HG03280 (cell line): ENCODE measurements around the gene NYAP1.
"Not testable (repeated sequence)": the region's sequence is repeated elsewhere in the genome, so short reads cannot be mapped to it uniquely, and the experiment has no call there.

Source experiments
- ATAC-seq: cut with Tn5 transposase; IDR thresholded peaks from one replicate; pipeline ENCODE4 v1.9.1; 2021; ENCODE audit warnings: mild to moderate bottlenecking, moderate library complexity; ENCODE audit not compliant: unreplicated experiment

The NYAP1 gene

GRCh38 chr7:100483722-100484672, at the start of gene NYAP1:
TSS of gene NYAP1 (plus strand) at chr7:100483927. CDS start at chr7:100485312, 1,385 bp downstream.
- peak; percentile 4 for ATAC-seq

- ATAC-seq: no peak
Observed at GRCh38 chr7:100434297-100435144, 49.2 kb upstream of the NYAP1 start.

DNA sequence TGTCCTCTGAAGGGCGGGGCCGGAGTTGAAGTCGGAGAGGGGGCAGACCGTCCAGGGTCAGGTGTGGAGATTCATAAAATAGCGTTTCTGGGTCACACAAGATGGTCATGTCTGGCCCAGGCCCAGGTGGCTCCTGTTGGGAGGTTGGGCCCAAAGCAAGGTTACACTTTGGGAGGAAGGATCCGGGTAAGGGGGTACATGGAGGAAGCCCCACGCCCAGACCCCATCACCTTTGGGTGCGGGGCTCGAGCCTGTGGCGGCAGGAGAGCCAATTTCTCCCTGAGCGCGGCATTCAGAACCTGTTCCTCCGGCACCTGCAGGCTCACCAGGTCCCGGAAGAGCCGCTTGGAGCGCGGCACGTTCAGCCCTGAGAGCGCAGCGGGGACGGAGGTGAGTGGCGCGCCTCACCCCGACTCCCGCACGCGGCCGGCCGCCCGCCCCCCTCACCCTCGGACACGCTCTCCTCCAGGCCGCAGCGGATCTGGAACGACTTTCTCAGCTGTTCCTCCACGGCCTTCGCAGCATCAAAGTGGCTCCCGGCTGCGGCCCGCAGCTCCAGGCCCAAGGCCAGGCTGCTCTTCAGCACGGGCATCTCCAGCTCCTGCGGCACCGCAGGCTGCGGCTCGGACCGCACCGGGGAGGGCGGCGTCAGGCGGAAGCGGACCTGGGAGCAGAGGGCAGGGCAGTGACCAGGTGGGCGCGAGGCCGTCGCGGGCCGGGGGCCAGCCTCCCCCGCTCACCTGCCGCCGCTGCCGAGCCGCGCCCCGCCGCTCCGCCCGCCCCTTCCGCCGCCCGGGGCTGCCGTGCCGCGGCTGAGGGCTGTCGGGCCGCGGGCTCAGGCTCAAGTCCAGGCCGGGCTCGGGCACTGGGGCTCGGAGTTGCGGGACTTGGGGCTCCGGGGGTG, 48.1 kb upstream of the NYAP1 start:
- ATAC-seq: peak; percentile 29

DNA sequence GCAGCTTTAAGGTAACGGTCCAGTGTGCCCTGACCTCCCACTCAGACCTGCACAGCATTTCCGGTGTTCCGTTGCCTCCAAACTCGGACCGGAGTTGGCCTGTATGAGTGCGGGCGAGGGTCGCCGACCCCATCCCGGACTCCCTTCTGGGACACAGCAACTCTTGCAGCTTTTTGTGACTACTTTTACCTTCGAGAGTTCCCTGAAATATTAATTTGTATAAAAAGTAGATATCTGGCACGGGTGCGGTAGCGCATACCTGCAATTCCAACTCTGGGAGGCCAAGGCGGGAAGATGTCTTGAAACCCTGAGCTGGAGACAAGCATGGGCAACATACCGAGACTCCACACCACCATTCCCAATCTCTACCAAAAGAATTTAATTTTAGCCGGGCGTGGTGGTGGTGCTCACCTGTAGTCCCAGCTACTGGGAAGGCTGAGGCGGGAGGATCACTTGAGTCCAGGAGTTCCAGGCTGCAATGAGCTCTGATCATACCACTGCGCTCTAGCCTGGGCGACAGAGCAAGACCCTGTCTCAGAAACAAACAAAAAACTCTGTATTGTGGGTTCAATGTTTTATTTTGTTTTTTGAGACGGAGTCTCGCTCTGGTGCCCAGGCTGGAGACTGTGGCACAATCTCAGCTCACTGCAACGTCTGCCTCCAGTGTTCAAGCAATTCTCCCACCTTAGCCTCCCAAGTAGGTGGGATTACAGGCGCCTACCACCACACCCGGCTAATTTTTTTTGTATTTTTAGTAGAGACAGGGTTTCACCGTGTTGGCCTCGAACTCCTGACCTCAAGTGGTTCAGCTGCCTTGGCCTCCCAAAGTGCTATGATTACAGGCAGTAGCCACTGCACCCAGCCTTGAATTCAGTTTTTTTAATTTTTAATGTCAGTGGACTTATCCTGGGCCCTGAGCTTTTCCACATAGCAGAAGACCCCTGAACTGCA, 46.3 kb upstream of the NYAP1 start:
- no peak for ATAC-seq

DNA sequence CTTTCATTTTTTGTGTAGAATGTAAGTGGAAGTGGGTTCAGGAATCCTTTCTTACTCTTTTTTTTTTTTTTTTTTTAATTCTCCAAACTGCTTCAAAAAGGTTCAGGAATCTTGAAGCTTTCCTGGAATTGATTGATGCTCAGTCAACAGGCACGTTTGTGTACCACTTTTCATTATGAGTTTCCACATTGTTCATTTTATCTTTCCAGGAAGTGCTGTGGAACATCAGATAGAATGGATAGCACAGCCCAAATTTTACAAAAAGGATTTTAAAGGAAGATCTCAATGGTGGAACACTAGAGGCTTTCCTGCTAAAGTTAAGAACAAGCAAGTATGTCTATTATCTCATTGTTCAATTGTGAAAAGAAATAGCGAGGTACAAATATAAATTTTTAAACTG, 45.6 kb upstream of the NYAP1 start:
- no peak for ATAC-seq

DNA sequence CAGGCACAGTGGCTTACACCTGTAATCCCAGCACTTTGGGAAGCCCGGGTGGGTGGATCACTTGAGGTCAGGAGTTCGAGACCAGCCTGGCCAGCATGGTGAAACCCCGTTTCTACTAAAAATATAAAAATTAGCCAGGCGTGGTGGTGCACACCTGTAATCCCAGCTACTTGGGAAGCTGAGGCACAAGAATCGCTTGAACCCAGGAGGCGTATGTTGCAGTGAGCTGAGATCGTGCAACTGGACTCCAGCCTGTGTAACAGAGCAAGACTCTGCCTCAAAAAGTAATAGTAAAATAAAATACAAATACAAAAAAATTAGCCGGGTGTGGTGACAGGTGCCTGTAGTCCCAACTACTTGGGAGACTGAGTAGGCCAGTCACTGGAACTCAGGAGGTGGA, 45.0 kb upstream of the NYAP1 start:
- ATAC-seq: not testable (repeated sequence)

DNA sequence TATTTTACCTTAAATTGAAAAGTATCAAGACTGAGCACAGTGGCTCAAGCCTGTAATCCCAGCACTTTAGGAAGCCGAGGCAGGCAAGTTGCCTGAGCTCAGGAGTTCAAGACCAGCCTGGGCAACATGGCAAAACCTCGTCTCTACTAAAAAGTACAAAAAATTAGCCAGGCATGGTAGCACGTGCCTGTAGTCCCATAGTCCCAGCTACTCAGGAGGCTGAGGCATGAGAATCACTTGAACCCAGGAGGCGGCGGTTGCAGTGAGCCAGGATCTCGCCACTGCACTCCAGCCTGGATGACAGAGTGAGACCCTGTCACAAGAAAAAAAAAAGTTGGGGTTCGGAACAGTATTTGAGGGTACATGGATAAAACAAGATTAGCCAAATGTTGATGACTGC, 44.5 kb upstream of the NYAP1 start:
- ATAC-seq: not testable (repeated sequence)

DNA sequence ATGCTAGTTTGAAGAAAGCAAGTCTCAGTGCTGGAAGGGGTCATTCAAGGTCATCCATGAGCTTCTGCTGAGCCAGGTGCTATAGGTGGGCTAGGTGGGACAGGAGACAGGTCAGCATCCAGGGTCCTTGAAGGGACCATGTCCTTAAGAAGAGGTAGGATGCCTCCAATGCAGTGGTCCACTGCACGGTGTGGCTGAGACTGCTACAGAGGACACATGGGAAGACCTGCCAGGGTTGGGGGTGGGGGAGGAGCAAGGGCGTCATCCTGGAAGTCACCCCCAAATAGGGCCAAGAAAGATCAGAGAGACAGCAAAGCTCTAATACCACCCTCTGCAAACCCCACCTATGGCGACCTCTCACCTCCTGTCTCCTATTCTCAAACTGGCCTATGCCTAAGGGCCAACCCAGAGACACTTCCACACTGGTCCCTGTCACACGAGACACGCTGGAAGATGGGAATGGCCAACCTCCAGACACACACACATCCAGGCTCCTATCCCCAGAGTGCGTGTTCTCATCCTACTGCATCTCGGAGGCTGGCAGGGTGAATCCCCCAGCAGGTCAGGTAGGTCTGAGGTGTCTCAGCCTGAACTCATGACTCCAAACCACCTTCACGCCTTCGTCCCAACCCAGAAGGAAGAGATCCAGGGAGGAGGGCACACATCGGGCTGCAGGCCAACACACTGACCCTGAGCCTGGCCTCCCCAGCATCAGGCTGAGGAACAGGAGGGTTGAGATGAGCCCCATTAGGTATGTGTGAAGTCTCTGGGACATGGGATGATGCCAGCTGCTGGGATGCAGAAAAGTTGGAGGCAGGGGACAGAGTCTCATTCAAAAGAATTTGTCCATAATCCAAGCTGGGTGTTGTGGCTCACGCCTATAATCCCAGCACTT, 41.8 kb upstream of the NYAP1 start:
- no peak for ATAC-seq

- no peak for ATAC-seq
Observed at GRCh38 chr7:100443096-100443840, 40.5 kb upstream of the NYAP1 start.

DNA sequence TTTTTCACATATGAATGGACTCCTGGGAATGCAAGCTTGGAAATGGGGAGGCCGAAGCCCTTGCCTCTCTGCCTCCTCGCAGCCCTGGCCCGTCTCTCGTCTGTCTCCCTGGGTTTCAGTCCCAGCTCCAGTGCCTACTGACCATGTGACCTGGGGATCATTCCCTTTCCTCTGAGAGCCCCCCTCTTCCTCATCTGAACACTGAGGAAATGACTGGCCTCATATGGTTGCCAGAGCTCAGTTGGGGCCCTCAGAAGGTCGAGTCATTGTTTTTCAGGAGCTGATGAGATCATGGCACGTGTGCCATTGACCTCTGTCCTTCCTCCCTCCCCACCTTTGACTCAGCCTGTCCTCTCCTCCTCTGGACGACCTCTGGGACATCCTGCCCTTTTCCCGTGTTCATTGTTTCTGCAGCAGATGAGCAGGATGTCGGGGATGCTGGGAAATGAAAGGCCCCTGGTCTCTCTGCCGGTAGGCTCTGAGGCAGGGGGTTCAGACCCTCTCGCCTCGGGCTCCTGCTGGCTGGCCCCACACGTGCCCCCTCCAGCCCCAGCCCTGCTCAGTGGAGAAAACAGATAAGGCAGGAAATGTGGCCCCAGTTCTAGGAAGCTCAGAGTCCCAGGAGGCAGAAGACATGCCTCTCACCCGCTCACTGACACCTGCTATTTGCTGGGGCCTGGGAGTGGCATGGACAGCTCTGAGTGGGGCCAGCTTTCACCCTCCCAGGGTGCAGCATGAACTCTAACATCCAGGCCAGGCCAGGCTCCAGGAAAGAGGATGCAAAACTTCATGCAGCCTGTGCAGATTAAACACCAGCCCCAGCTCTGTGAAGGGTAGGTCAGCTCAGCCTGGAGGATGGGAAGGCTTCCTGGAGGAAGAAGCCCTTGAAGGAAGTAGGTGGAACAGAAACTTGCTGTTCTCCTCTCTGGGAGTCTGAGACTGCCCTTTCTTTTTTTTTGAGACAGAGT, 39.1 kb upstream of the NYAP1 start:
- ATAC-seq: no peak

DNA sequence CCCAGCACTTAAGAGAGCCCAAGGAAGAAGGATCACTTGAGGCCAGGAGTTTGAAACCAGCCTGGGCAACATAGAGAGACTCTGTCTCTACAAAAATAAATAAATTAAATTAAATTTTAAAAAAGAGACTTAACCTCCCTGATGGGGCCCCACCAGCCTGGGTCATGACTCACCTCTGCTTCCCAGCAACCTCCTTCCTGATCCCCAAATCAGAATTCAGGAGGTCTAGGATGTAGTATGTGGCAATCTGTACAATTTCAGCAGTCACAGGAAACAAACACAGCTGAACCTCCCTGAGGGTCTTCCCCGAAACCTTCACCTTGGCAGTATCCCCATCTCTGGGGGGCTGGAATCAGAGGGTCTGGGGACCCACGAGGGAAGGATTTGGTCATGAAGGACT, 37.7 kb upstream of the NYAP1 start:
- no peak for ATAC-seq

GRCh38 chr7:100447363-100447762, 36.4 kb upstream of the NYAP1 start:
- not testable (repeated sequence) for ATAC-seq

- no peak for ATAC-seq
Observed at GRCh38 chr7:100449190-100449795, 34.4 kb upstream of the NYAP1 start.

GRCh38 chr7:100452513-100452912, 31.2 kb upstream of the NYAP1 start:
- ATAC-seq: no peak

DNA sequence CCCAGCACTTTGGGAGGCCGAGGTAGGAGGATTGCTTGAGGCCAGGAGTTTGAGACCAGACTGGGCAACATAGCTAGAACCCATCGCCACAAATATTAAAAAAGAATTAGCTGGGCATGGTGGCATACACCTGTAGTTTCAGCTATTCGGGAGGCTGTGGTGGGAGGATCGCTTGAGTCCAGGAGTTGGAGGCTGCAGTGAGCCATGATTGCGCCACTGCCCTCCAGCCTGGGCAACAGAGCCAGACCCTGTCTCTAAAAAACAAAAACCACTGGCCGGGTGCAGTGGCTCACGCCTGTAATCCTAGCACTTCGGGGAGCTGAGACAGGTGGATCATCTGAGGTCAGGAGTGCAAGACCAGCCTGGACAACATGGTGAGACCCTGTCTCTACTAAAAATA, 29.9 kb upstream of the NYAP1 start:
- not testable (repeated sequence) for ATAC-seq

GRCh38 chr7:100455206-100455605, 28.5 kb upstream of the NYAP1 start:
- ATAC-seq: no peak
